GM18907 (cell line): ENCODE results near the gene TTLL8.

ENCODE experiments used
- ATAC-seq: cut with Tn5 transposase; IDR thresholded peaks from one replicate; pipeline ENCODE4 v1.9.1; 2021; ENCODE audit warnings: mild to moderate bottlenecking, moderate library complexity; ENCODE audit not compliant: unreplicated experiment

The TTLL8 gene

DNA sequence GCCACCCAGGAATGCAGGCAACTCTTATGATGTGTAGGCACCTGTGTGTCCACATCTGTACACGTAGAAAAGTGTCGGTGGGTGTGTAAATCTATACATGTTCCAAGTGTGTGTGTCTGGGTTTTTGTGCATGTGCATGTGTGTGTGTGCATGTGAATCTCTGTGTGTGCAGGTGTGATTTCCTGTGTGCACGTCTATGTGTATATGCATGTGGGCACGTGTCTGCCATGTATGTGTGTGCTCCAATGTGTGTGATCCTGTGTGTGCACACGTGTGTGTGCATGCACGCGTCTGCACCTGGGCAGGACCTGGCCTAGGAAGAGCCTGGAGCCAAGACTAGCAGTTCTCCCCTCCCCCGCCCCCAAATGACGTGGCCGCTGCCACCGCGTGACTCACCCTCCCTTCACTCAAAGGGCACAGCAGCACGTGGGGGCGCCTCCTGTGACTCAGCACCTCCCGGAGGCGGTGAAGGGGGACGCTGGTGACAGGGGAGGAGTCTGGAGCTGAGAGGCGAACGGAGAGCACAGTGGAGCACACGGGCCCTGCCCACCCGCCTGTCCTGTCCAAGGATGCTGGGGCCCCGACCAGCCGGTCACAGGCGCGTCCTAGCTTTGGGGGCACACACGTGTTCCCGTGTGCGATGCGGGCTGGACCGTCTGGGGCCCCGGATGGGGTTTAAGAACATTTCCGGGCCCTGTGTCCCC lies 87.4 kb downstream of the TTLL8 start:
- peak; percentile 57 for ATAC-seq

DNA sequence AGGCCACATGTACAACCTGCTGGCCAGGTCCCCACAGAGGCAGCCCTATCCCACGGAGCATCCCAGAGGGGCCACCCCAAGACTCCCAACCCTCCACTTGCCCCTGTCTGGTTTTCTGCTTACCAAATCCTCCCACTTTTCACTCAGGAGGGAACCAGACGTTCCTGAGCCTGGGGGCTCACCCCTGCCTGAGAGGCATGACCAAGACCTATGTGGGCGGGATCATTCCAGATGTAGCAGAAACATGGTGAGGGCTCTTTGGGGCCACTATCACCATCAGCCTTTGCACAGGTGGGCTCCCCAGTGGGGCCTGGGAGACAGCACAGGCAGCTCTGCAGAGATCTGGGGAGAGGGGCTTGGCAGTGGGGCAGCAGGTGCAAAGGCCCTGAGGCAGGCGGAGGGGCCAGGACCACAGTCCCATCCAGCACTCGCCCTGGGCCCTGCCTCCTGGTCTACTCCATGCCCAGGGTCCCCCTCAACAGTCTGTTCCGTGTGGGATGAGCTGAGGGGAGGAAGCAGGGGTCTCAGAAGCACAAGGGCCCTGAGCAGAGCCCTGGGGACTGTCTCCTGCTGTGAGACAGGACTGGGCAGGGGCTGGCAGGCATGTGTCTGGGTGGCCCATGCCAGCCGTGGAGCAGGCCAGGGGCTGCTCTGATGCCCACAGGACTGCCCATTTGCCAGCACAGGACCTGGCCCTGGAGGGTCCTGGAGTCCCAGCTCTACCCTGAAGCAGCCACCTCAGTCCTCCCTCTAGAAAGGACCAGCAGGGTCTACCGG lies 88.2 kb downstream of the TTLL8 start:
- peak; percentile 6 for ATAC-seq

DNA sequence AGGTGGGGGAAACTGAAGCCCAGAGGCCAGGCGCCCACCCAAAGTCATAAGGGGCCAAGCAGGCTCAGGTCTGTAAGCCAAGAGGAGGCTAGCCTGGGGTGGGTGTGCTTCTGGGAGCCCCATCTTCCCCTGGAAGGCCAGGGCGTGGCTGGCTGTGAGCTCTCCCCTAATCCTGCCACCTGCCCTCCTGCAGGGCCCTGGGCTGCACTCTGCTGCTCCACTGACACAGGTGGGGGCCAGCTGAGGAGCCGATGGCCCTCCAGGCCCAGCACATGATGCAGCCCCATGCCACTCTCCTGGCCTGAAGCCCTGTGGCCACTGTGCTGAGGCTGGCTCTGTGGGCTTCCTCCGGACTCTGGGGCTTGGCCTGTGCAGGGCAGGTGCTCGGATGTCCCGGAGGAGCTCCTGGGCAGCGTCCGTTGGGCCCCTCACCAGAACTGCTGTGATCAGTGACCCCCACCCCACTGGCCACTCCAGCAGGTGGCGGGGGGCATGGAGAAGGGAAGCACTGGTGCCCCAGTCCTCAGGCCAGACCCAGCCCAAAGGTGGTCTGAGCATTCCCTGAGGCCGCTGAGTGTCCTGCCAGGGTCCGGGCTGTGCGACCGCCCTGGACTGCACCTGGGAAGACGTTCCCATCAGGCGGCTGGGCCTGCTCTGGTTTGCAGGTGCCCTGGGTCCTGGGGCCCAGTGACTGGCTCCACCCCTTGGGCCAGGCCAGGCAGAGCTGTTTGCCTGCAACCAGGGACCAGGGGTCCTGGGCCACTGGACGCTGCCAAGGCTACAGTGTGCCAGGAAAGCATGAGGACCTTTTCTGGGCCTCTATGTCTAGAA lies 89.1 kb downstream of the TTLL8 start:
- no peak for ATAC-seq
